Measurements from ENCODE around the gene SERPINI1. TPM values are rescaled to one million over a fixed set of nuclear protein-coding genes. Genes with fewer than 3 reads are reported as not detected.
"Not testable (repeated sequence)": the region's sequence is repeated elsewhere in the genome, so short reads cannot be mapped to it uniquely, and the experiment has no call there.

SERPINI1 gene
- total RNA-seq, 1 experiment from 2014 or later = 6.0 TPM

DNA sequence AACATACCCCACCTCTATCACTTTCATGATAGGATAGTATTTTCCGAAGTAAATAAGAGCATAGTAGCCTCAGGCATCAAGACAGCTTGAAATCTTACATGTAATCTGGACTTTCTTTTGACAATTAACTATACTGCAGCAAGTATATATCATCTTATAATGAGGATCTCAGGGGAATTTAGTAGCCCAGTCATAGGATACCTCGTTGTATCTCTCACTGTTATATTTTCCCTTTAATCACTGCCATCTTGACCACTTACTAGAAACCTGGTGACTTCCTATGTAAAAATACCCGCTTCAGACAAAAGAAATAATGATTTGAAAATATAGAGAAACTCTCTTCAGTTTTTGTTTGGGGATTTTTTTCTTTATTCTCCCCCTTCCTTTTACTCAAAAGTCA, 88.2 kb downstream of the SERPINI1 start:
- Histone ChIP-seq H3K4me2 (ENCODE audit: insufficient read depth, insufficient read length, low read length) (no peak overlapping the region), H4K20me1 (ENCODE audit: control insufficient read depth, insufficient read depth, insufficient read length) (no peaks in the 10 kb centered on the region), H2BK15ac (ENCODE audit: low read depth, low read length) (no peak overlapping the region), H3K9me3 (ENCODE audit: control insufficient read depth, low read depth, low read length) (no peaks in the 10 kb centered on the region), H3K27ac (ENCODE audit: insufficient read length, low read depth, low read length) (no peak overlapping the region), H2AK5ac (ENCODE audit: insufficient read length, low read length) (no peak overlapping the region), H2BK20ac (ENCODE audit: low read depth, low read length, poor library complexity, severe bottlenecking) (no peak overlapping the region), H3T11ph (ENCODE audit: low read length) (no peak overlapping the region), H2BK120ac (ENCODE audit: low read depth, low read length, poor library complexity, severe bottlenecking) (no peak overlapping the region), H3K79me1 (ENCODE audit: insufficient read depth, low read depth, low read length, poor library complexity, severe bottlenecking) (no peaks in the 10 kb centered on the region), H3K4ac (ENCODE audit: low read depth, low read length) (no peak overlapping the region), H3K4me1 (ENCODE audit: insufficient read depth, low read length) (no peaks in the 10 kb centered on the region), H3K9ac (ENCODE audit: extremely low read depth, insufficient read length, low read length) (no peak overlapping the region), H3K18ac (ENCODE audit: insufficient read length, low read depth, low read length) (no peak overlapping the region), H3K56ac (ENCODE audit: insufficient read length, low read depth, low read length) (no peak overlapping the region), H3K27me3 (ENCODE audit: insufficient read depth, low read length) (no peaks in the 10 kb centered on the region), H4K91ac (ENCODE audit: insufficient read length, low read depth, low read length) (no peak overlapping the region), H4K5ac (ENCODE audit: insufficient read length, low read depth, low read length) (no peak overlapping the region), H3K14ac (ENCODE audit: insufficient read depth, low read length) (no peak overlapping the region), H3K79me2 (ENCODE audit: insufficient read depth, low read length) (no peaks in the 10 kb centered on the region), H3K23me2 (ENCODE audit: insufficient read length, low read depth, low read length, poor library complexity, severe bottlenecking) (no peaks in the 10 kb centered on the region), H2BK12ac (ENCODE audit: insufficient read length, low read depth, low read length) (no peak overlapping the region), H3K23ac (ENCODE audit: insufficient read length, low read depth, low read length) (no peak overlapping the region), H2AFZ (ENCODE audit: low read length) (no peak overlapping the region), H4K8ac (replicated peaks; ENCODE audit: insufficient read length, low read depth, low read length) (no peak overlapping the region), H2BK5ac (ENCODE audit: insufficient read length, low read length) (no peak overlapping the region)
- Mint-ChIP-seq H3K4me1 (0 out of 4 replicates have a peak, but pooled peaks cover 0 to 3% of the 10 kb centered on the region in 2 experiments), H3K36me3 (ENCODE audit: insufficient read depth in 1 of 3, low read depth in 3 of 3) (peaks cover 0 to 5% (median 1%) of the 10 kb centered on the region in 3 experiments; a peak in 2 of 7 replicates), H3K27ac (no peak overlapping the region), H3K4me3 (no peak overlapping the region), H3K27me3 (ENCODE audit: low read depth) (no peaks in the 10 kb centered on the region), H3K9me3 (peaks cover 3% of the 10 kb centered on the region in 2 experiments; a peak in 1 of 5 replicates)
- DNase-seq = no peak
- TF ChIP-seq, protein P1, sequence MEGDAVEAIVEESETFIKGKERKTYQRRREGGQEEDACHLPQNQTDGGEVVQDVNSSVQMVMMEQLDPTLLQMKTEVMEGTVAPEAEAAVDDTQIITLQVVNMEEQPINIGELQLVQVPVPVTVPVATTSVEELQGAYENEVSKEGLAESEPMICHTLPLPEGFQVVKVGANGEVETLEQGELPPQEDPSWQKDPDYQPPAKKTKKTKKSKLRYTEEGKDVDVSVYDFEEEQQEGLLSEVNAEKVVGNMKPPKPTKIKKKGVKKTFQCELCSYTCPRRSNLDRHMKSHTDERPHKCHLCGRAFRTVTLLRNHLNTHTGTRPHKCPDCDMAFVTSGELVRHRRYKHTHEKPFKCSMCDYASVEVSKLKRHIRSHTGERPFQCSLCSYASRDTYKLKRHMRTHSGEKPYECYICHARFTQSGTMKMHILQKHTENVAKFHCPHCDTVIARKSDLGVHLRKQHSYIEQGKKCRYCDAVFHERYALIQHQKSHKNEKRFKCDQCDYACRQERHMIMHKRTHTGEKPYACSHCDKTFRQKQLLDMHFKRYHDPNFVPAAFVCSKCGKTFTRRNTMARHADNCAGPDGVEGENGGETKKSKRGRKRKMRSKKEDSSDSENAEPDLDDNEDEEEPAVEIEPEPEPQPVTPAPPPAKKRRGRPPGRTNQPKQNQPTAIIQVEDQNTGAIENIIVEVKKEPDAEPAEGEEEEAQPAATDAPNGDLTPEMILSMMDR (conservative IDR thresholded peaks at IDR 0.05) = no peak
- no CpG with 5 or more reads among the region's 3 CpGs for WGBS (ENCODE audit: extremely low coverage, insufficient read length, low lambda C conversion rate)

DNA sequence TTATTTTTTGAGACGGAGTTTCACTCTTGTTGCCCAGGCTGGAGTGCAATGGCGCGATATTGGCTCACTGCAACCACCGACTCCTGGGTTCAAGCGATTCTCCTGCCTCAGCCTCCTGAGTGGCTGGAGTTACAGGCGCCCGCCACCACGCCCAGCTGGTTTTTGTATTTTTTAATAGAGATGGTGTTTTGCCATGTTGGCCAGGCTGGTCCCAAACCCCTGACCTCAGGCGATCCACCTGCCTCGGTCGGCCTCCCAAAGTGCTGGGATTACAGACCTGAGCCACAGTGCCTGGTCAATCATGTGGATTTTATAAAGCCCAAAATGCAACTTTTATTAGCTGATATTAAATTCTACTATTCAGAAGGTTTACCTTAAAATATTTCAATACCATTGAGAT, 92.1 kb downstream of the SERPINI1 start:
- H2BK15ac ChIP-seq (ENCODE audit: low read depth, low read length); H3K18ac ChIP-seq (ENCODE audit: insufficient read length, low read depth, low read length); H3K27ac ChIP-seq (ENCODE audit: insufficient read length, low read depth, low read length); H3K9me3 Mint-ChIP-seq; H4K5ac ChIP-seq (ENCODE audit: insufficient read length, low read depth, low read length); H2AK5ac ChIP-seq (ENCODE audit: insufficient read length, low read length); H3K4me2 ChIP-seq (ENCODE audit: insufficient read depth, insufficient read length, low read length); H2BK5ac ChIP-seq (ENCODE audit: insufficient read length, low read length); H2BK20ac ChIP-seq (ENCODE audit: low read depth, low read length, poor library complexity, severe bottlenecking); H4K20me1 ChIP-seq (ENCODE audit: control insufficient read depth, insufficient read depth, insufficient read length); H4K8ac ChIP-seq (replicated peaks; ENCODE audit: insufficient read length, low read depth, low read length); H4K91ac ChIP-seq (ENCODE audit: insufficient read length, low read depth, low read length); H2AFZ ChIP-seq (ENCODE audit: low read length); H3K9me3 ChIP-seq (ENCODE audit: control insufficient read depth, low read depth, low read length); H3K4me1 ChIP-seq (ENCODE audit: insufficient read depth, low read length); H2BK120ac ChIP-seq (ENCODE audit: low read depth, low read length, poor library complexity, severe bottlenecking); H3K4ac ChIP-seq (ENCODE audit: low read depth, low read length); H3K79me1 ChIP-seq (ENCODE audit: insufficient read depth, low read depth, low read length, poor library complexity, severe bottlenecking); H3K27ac Mint-ChIP-seq; H3K9ac ChIP-seq (ENCODE audit: extremely low read depth, insufficient read length, low read length); DNase-seq; H3K27me3 ChIP-seq (ENCODE audit: insufficient read depth, low read length); H3K14ac ChIP-seq (ENCODE audit: insufficient read depth, low read length); H3K4me3 Mint-ChIP-seq; H3K23me2 ChIP-seq (ENCODE audit: insufficient read length, low read depth, low read length, poor library complexity, severe bottlenecking); H3K56ac ChIP-seq (ENCODE audit: insufficient read length, low read depth, low read length); H3K23ac ChIP-seq (ENCODE audit: insufficient read length, low read depth, low read length); H3K27me3 Mint-ChIP-seq (ENCODE audit: low read depth); H3K79me2 ChIP-seq (ENCODE audit: insufficient read depth, low read length); H2BK12ac ChIP-seq (ENCODE audit: insufficient read length, low read depth, low read length); H3K36me3 Mint-ChIP-seq (ENCODE audit: insufficient read depth in 1 of 3, low read depth in 3 of 3); H3K4me1 Mint-ChIP-seq; H3T11ph ChIP-seq (ENCODE audit: low read length): not testable (repeated sequence)
- WGBS (ENCODE audit: extremely low coverage, insufficient read length, low lambda C conversion rate) = no CpG with 5 or more reads among the region's 11 CpGs

All from H9 (cell line).